HTERT RPE-1 (cell line): ENCODE measurements around the gene DOCK11.
"Not testable (repeated sequence)": the region's sequence is repeated elsewhere in the genome, so short reads cannot be mapped to it uniquely, and the experiment has no call there.

ENCODE experiments used
- in situ Hi-C: fragments of 300-500 bp; cut with MboI; formaldehyde crosslinking; loops from 4 replicates; pipeline ENCODE4 v1.14.3; 2020; ENCODE audit warnings: low sequenced_read_pairs

DOCK11 gene

GRCh38 chrX:118495061-118495921, at the start of gene DOCK11:
Gene DOCK11 (plus strand): TSS chrX:118495815. CDS start chrX:118495972, 157 bp downstream.
- in situ Hi-C loops, result no loop called here

GRCh38 chrX:118448273-118448783, 47.3 kb upstream of the DOCK11 start:
- in situ Hi-C loops, result no loop called here

GRCh38 chrX:118455013-118455412, 40.6 kb upstream of the DOCK11 start:
- in situ Hi-C loops, result no loop called here

- in situ Hi-C loops, result no loop called here
Observed at GRCh38 chrX:118459494-118459893, 36.1 kb upstream of the DOCK11 start.

GRCh38 chrX:118464501-118464900, 31.1 kb upstream of the DOCK11 start:
- in situ Hi-C loops, result no loop called here

GRCh38 chrX:118468122-118468521, 27.5 kb upstream of the DOCK11 start:
- in situ Hi-C loops, result no loop called here

GRCh38 chrX:118470721-118471347, 24.8 kb upstream of the DOCK11 start:
- in situ Hi-C loops, result not testable (repeated sequence)

- in situ Hi-C loops, result no loop called here
Observed at GRCh38 chrX:118474586-118474985, 21.0 kb upstream of the DOCK11 start.

GRCh38 chrX:118475903-118476302, 19.7 kb upstream of the DOCK11 start:
- in situ Hi-C loops, result no loop called here

- in situ Hi-C loops, result no loop called here
Observed at GRCh38 chrX:118480172-118480571, 15.4 kb upstream of the DOCK11 start.

GRCh38 chrX:118482384-118482783, 13.2 kb upstream of the DOCK11 start:
- in situ Hi-C loops, result not testable (repeated sequence)

GRCh38 chrX:118484216-118484903, 11.3 kb upstream of the DOCK11 start:
- in situ Hi-C loops, result no loop called here

GRCh38 chrX:118486693-118487092, 8.9 kb upstream of the DOCK11 start:
- in situ Hi-C loops, result not testable (repeated sequence)

- in situ Hi-C loops, result no loop called here
Observed at GRCh38 chrX:118493016-118493415, 2.6 kb upstream of the DOCK11 start.

GRCh38 chrX:118493653-118494297, 1.8 kb upstream of the DOCK11 start:
- in situ Hi-C loops, result no loop called here

GRCh38 chrX:118495958-118496762, 545 bp downstream of the DOCK11 start:
- in situ Hi-C loops, result no loop called here

GRCh38 chrX:118496763-118497079, 1.1 kb downstream of the DOCK11 start:
- in situ Hi-C loops, result no loop called here

GRCh38 chrX:118497180-118497818, 1.7 kb downstream of the DOCK11 start:
- in situ Hi-C loops, result no loop called here

- in situ Hi-C loops, result no loop called here
Observed at GRCh38 chrX:118498351-118498750, 2.7 kb downstream of the DOCK11 start.

GRCh38 chrX:118498755-118499154, 3.1 kb downstream of the DOCK11 start:
- in situ Hi-C loops, result no loop called here
